ENCODE measurements around the gene MUC22.

GRCh38 chr6:30983439-30983838 is 26.8 kb upstream of the MUC22 start, which contains the start of gene MUC21:
- no peak for TF ChIP-seq CTCF (conservative IDR thresholded peaks at IDR 0.05 in 1 of 2, IDR thresholded peaks at IDR 0.05 in 1 of 2; ENCODE audit: low read depth in 1 of 2, low read length in 2 of 2)
- no peak for TF ChIP-seq EZH2 (IDR thresholded peaks at IDR 0.05; ENCODE audit: low read length, missing control alignments)

Data from fibroblast of lung (primary cell).